CD4-positive, alpha-beta T cell treated with Interleukin-17A for 4 hours (primary cell): ENCODE data around the gene HFE.

Experiments
- DNase-seq: peaks from one replicate; pipeline ENCODE4 v3.0.0-alpha.2; 2020; ENCODE audit warnings: mixed read lengths

Gene HFE

GRCh38 chr6:26140254-26140966, 53.2 kb downstream of the HFE start:
- no peak for DNase-seq

DNA sequence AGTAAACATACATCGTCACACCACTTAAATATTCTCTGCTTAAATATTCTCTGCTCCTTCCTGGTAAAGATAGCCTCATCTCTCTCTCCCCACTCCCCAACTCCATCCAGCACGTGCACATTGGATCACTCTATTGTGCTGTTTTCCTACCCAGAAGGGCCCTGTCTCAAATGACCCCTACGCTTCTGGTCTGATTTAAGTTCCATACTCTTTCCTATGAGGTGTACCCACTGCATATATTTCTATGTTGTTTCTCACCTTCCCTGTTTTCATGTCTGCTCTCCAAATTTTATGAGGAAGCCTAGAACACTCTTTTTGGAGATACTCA, 53.7 kb downstream of the HFE start:
- no peak for DNase-seq

GRCh38 chr6:26141378-26141904, 54.2 kb downstream of the HFE start:
- no peak for DNase-seq

DNA sequence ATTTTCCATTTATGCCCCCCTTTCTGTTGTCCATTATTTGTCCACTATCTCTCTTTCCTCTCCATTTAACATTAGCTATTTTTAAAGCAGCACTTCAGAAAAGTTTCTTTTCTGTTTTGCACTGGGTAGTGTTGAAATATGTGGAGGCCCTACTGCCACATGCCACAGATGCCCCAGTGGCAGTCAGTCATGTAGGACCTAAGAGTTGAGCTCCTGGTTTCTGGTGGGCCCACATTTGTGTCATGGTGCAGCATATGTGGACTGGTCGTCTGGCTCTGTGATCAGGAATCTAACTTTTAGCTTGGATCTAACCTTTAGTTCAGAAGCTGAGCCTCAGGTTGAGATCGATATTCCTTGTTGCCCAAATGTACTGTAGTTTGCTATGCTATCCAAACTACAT, 54.8 kb downstream of the HFE start:
- no peak for DNase-seq
